ENCODE data around the gene CREB3.
A peak's percentile ranks its signal among the peaks of the same experiment; 100 is the strongest.

CREB3 gene

GRCh38 chr9:35763181-35763580 lies 30.7 kb downstream of the CREB3 start:
- H3K27ac ChIP-seq (ENCODE audit: low read depth, low read length) = no peak overlapping the region
- H3K36me3 ChIP-seq (ENCODE audit: control insufficient read depth, insufficient read depth, low read length) = no peaks in the 10 kb centered on the region
- no peaks in the 10 kb centered on the region for H3K27me3 ChIP-seq (ENCODE audit: control insufficient read depth, insufficient read depth, low read length)
- peaks cover 6% of the 10 kb centered on the region; the same call in 1 of the 2 replicates for H3K4me1 ChIP-seq (ENCODE audit: control insufficient read depth, insufficient read depth, low read length)
- H3K9ac ChIP-seq (ENCODE audit: low read depth, low read length) = no peak overlapping the region
- no peak overlapping the region for H3K4me3 ChIP-seq (ENCODE audit: low read depth, low read length)
- no peaks in the 10 kb centered on the region for H3K9me3 ChIP-seq (ENCODE audit: control insufficient read depth, insufficient read depth, low read length)

GRCh38 chr9:35763803-35764202 lies 31.3 kb downstream of the CREB3 start:
- peaks cover under 1% of the 10 kb centered on the region; the same call in 1 of the 2 replicates for H3K4me1 ChIP-seq (ENCODE audit: control insufficient read depth, insufficient read depth, low read length)
- no peaks in the 10 kb centered on the region for H3K9me3 ChIP-seq (ENCODE audit: control insufficient read depth, insufficient read depth, low read length)
- no peak overlapping the region for H3K4me3 ChIP-seq (ENCODE audit: low read depth, low read length)
- H3K9ac ChIP-seq (ENCODE audit: low read depth, low read length) = no peak overlapping the region
- no peaks in the 10 kb centered on the region for H3K27me3 ChIP-seq (ENCODE audit: control insufficient read depth, insufficient read depth, low read length)
- H3K36me3 ChIP-seq (ENCODE audit: control insufficient read depth, insufficient read depth, low read length) = no peaks in the 10 kb centered on the region
- H3K27ac ChIP-seq (ENCODE audit: low read depth, low read length) = no peak overlapping the region

GRCh38 chr9:35766997-35767396 lies 34.5 kb downstream of the CREB3 start:
- H3K4me1 ChIP-seq (ENCODE audit: control insufficient read depth, insufficient read depth, low read length) = no peaks in the 10 kb centered on the region; the same call in 1 of the 2 replicates
- no peaks in the 10 kb centered on the region for H3K27me3 ChIP-seq (ENCODE audit: control insufficient read depth, insufficient read depth, low read length)

GRCh38 chr9:35767458-35767857 lies 35.0 kb downstream of the CREB3 start:
- Histone ChIP-seq H3K9me3 (ENCODE audit: control insufficient read depth, insufficient read depth, low read length) (no peaks in the 10 kb centered on the region), H3K4me1 (ENCODE audit: control insufficient read depth, insufficient read depth, low read length) (no peaks in the 10 kb centered on the region; the same call in 1 of the 2 replicates), H3K36me3 (ENCODE audit: control insufficient read depth, insufficient read depth, low read length) (no peaks in the 10 kb centered on the region), H3K4me3 (ENCODE audit: low read depth, low read length) (no peak overlapping the region), H3K27me3 (ENCODE audit: control insufficient read depth, insufficient read depth, low read length) (no peaks in the 10 kb centered on the region), H3K9ac (ENCODE audit: low read depth, low read length) (no peak overlapping the region), H3K27ac (ENCODE audit: low read depth, low read length) (no peak overlapping the region)

More at GRCh38 chr9:35766997-35767396, 34.5 kb downstream of the CREB3 start:
- Histone ChIP-seq H3K9me3 (ENCODE audit: control insufficient read depth, insufficient read depth, low read length) (no peaks in the 10 kb centered on the region), H3K27ac (ENCODE audit: low read depth, low read length) (no peak overlapping the region), H3K4me3 (ENCODE audit: low read depth, low read length) (no peak overlapping the region), H3K36me3 (ENCODE audit: control insufficient read depth, insufficient read depth, low read length) (no peaks in the 10 kb centered on the region), H3K9ac (ENCODE audit: low read depth, low read length) (no peak overlapping the region)

- no peaks in the 10 kb centered on the region for H3K27me3 ChIP-seq (ENCODE audit: control insufficient read depth, insufficient read depth, low read length)
- no peak overlapping the region for H3K9ac ChIP-seq (ENCODE audit: low read depth, low read length)
- no peak overlapping the region for H3K4me3 ChIP-seq (ENCODE audit: low read depth, low read length)
- no peak overlapping the region for H3K27ac ChIP-seq (ENCODE audit: low read depth, low read length)
- no peaks in the 10 kb centered on the region for H3K9me3 ChIP-seq (ENCODE audit: control insufficient read depth, insufficient read depth, low read length)
- no peaks in the 10 kb centered on the region for H3K36me3 ChIP-seq (ENCODE audit: control insufficient read depth, insufficient read depth, low read length)
- H3K4me1 ChIP-seq (ENCODE audit: control insufficient read depth, insufficient read depth, low read length) = peaks cover under 1% of the 10 kb centered on the region; the same call in 1 of the 2 replicates
Observed at GRCh38 chr9:35769763-35770162, 37.3 kb downstream of the CREB3 start.

- no peaks in the 10 kb centered on the region for H3K36me3 ChIP-seq (ENCODE audit: control insufficient read depth, insufficient read depth, low read length)
- peaks cover 13% of the 10 kb centered on the region for H3K4me1 ChIP-seq (ENCODE audit: control insufficient read depth, insufficient read depth, low read length)
- H3K9ac ChIP-seq (ENCODE audit: low read depth, low read length) = no peak overlapping the region
- no peak overlapping the region for H3K27ac ChIP-seq (ENCODE audit: low read depth, low read length)
- H3K9me3 ChIP-seq (ENCODE audit: control insufficient read depth, insufficient read depth, low read length) = no peaks in the 10 kb centered on the region
- no peak overlapping the region for H3K4me3 ChIP-seq (ENCODE audit: low read depth, low read length)
- H3K27me3 ChIP-seq (ENCODE audit: control insufficient read depth, insufficient read depth, low read length) = no peaks in the 10 kb centered on the region
Observed at GRCh38 chr9:35771075-35771433, 38.6 kb downstream of the CREB3 start.

GRCh38 chr9:35771534-35771933 lies 39.1 kb downstream of the CREB3 start:
- Histone ChIP-seq H3K27ac (ENCODE audit: low read depth, low read length) (no peak overlapping the region), H3K9me3 (ENCODE audit: control insufficient read depth, insufficient read depth, low read length) (no peaks in the 10 kb centered on the region), H3K27me3 (ENCODE audit: control insufficient read depth, insufficient read depth, low read length) (no peaks in the 10 kb centered on the region), H3K4me1 (ENCODE audit: control insufficient read depth, insufficient read depth, low read length) (peaks cover 15% of the 10 kb centered on the region), H3K9ac (ENCODE audit: low read depth, low read length) (no peak overlapping the region), H3K36me3 (ENCODE audit: control insufficient read depth, insufficient read depth, low read length) (no peaks in the 10 kb centered on the region), H3K4me3 (ENCODE audit: low read depth, low read length) (no peak overlapping the region)

GRCh38 chr9:35771943-35772342 lies 39.5 kb downstream of the CREB3 start:
- no peaks in the 10 kb centered on the region for H3K27me3 ChIP-seq (ENCODE audit: control insufficient read depth, insufficient read depth, low read length)
- H3K9me3 ChIP-seq (ENCODE audit: control insufficient read depth, insufficient read depth, low read length) = no peaks in the 10 kb centered on the region
- no peak overlapping the region for H3K9ac ChIP-seq (ENCODE audit: low read depth, low read length)
- no peak overlapping the region for H3K4me3 ChIP-seq (ENCODE audit: low read depth, low read length)
- H3K27ac ChIP-seq (ENCODE audit: low read depth, low read length) = no peak overlapping the region
- peaks cover 15% of the 10 kb centered on the region for H3K4me1 ChIP-seq (ENCODE audit: control insufficient read depth, insufficient read depth, low read length)
- no peaks in the 10 kb centered on the region for H3K36me3 ChIP-seq (ENCODE audit: control insufficient read depth, insufficient read depth, low read length)

GRCh38 chr9:35774907-35775635 lies 42.6 kb downstream of the CREB3 start:
- peak overlapping the region; percentile 30 for H3K27ac ChIP-seq (ENCODE audit: low read depth, low read length)
- no peak overlapping the region for H3K9ac ChIP-seq (ENCODE audit: low read depth, low read length)

GRCh38 chr9:35776018-35776417 lies 43.6 kb downstream of the CREB3 start:
- no peaks in the 10 kb centered on the region for H3K9me3 ChIP-seq (ENCODE audit: control insufficient read depth, insufficient read depth, low read length)
- no peaks in the 10 kb centered on the region for H3K36me3 ChIP-seq (ENCODE audit: control insufficient read depth, insufficient read depth, low read length)
- H3K4me3 ChIP-seq (ENCODE audit: low read depth, low read length) = no peak overlapping the region
- peaks cover 15% of the 10 kb centered on the region for H3K4me1 ChIP-seq (ENCODE audit: control insufficient read depth, insufficient read depth, low read length)
- no peak overlapping the region for H3K9ac ChIP-seq (ENCODE audit: low read depth, low read length)
- H3K27me3 ChIP-seq (ENCODE audit: control insufficient read depth, insufficient read depth, low read length) = no peaks in the 10 kb centered on the region
- no peak overlapping the region for H3K27ac ChIP-seq (ENCODE audit: low read depth, low read length)

More at GRCh38 chr9:35774907-35775635, 42.6 kb downstream of the CREB3 start:
- Histone ChIP-seq H3K27me3 (ENCODE audit: control insufficient read depth, insufficient read depth, low read length) (no peaks in the 10 kb centered on the region), H3K4me3 (ENCODE audit: low read depth, low read length) (no peak overlapping the region), H3K4me1 (ENCODE audit: control insufficient read depth, insufficient read depth, low read length) (peaks cover 15% of the 10 kb centered on the region), H3K36me3 (ENCODE audit: control insufficient read depth, insufficient read depth, low read length) (no peaks in the 10 kb centered on the region), H3K9me3 (ENCODE audit: control insufficient read depth, insufficient read depth, low read length) (no peaks in the 10 kb centered on the region)

GRCh38 chr9:35778496-35778895 lies 46.0 kb downstream of the CREB3 start:
- Histone ChIP-seq H3K36me3 (ENCODE audit: control insufficient read depth, insufficient read depth, low read length) (no peaks in the 10 kb centered on the region), H3K4me1 (ENCODE audit: control insufficient read depth, insufficient read depth, low read length) (peaks cover 15% of the 10 kb centered on the region), H3K27me3 (ENCODE audit: control insufficient read depth, insufficient read depth, low read length) (no peaks in the 10 kb centered on the region), H3K9me3 (ENCODE audit: control insufficient read depth, insufficient read depth, low read length) (no peaks in the 10 kb centered on the region), H3K4me3 (ENCODE audit: low read depth, low read length) (no peak overlapping the region), H3K27ac (ENCODE audit: low read depth, low read length) (no peak overlapping the region), H3K9ac (ENCODE audit: low read depth, low read length) (no peak overlapping the region)
